Hippocampal formation (tissue), 2 donors: Measurements from ENCODE around the gene LARGE1.

Experiments
- DNase-seq, 2 donors: peaks; one replicate each; lab custom pipeline; 2025; lab: John Stamatoyannopoulos, UW

The LARGE1 gene

DNA sequence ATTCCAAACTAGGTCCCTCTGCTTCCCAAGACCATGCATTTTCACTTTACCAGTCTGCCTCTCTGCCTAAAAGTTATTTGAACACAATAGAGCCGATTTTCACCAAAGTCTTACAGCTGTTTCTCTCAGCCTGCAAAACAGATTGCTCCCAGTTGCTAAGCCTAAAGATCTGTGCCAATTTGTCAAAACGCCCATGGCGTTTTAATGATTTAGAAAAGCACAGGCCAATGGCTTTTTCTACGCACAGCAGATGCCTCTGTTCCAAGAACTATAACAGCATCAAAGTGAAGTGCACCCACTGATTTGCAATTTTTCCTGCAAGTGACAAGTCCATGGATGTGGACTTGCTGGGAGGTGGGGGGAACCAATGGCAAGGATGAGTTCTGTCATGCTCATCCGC, 688.2 kb downstream of the LARGE1 start:
- no peak for DNase-seq

DNA sequence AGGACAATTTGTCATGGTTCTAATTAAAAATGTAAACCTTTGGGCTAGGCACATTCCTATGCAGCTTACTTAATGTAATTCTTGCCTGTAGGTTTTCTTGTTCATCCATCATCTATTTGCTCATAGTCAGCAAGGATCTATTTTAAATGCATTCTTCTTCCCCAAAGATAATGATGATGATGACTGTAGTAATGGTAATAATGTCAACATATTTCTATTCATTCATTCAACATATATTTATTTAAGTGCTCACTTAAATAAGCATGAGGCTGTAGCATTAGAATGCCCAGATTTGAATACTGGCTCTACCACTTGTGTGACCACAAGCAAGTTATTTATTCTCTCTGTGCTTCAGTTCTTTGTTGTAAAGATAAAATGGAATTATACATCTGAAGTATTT, 692.5 kb downstream of the LARGE1 start:
- no peak for DNase-seq

DNA sequence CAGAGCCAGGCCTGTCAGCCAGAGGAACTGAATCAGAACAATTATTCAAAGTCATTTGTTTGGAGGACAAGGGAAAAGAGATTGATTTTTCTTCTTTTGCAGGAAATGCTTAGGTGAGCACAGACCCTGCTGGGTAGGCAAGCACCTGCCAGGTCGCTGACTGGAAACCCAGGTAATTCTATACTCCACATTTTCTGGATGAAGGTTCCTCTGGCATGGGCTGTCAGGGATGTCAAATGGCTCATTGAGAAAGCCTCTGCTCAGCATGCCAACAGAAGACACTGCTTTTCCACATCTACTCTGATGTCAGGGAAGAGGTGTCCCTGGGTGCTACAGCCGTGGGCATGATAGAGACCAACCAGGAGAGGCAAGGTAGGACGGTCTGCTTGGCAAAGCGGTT, 695.4 kb downstream of the LARGE1 start:
- DNase-seq: no peak
